ENCODE measurements around the gene TMPRSS5. TPM values are rescaled to one million over a fixed set of nuclear protein-coding genes. Genes with fewer than 3 reads are reported as not detected.

Gene TMPRSS5
- polyA plus RNA-seq, 1 donor (not counting 4 experiments of a cell fraction or from before 2014, with no cell fraction given), result 0.04 TPM

- no peak overlapping the region for H3K4me2 ChIP-seq (ENCODE audit: control insufficient read depth, extremely low read depth, insufficient read depth, low read depth, low read length)
- no peaks in the 10 kb centered on the region for H3K36me3 ChIP-seq (ENCODE audit: control insufficient read depth in 2 of 2, extremely low read depth in 1 of 2, insufficient read depth in 2 of 2, low read length in 2 of 2)
- peaks cover under 1% of the 10 kb centered on the region for H3K27me3 ChIP-seq (ENCODE audit: control insufficient read depth, extremely low read depth, insufficient read depth, low read length)
- no peaks in the 10 kb centered on the region for H3K9me1 ChIP-seq (ENCODE audit: control insufficient read depth, extremely low read depth, insufficient read depth, low read length)
- no peak overlapping the region for H2AFZ ChIP-seq (ENCODE audit: control insufficient read depth, low read length)
- DNase-seq (ENCODE audit: low read depth, low spot score), result no peak
- dilution Hi-C loops (cut with MboI; ENCODE audit: extremely low pct_ligation_motif_present, low sequenced_read_pairs), result no loop called here
- FAIRE-seq, result no peak
- H3K4me3 ChIP-seq (ENCODE audit: control insufficient read depth in 2 of 3, extremely low read depth in 1 of 3, insufficient read depth in 2 of 3, low read depth in 1 of 3, low read length in 3 of 3), result no peak overlapping the region
- H3K4me1 ChIP-seq (ENCODE audit: control insufficient read depth, extremely low read depth, insufficient read depth, low read length), result no peaks in the 10 kb centered on the region
- no peaks in the 10 kb centered on the region for H3K9me3 ChIP-seq (ENCODE audit: control insufficient read depth, low read depth, low read length)
- H3K9ac ChIP-seq (ENCODE audit: control insufficient read depth, extremely low read depth, insufficient read depth, low read length), result no peak overlapping the region
- H3K27ac ChIP-seq (ENCODE audit: control insufficient read depth, insufficient read depth, low read length), result no peak overlapping the region
- no peaks in the 10 kb centered on the region for H4K20me1 ChIP-seq (ENCODE audit: control insufficient read depth, extremely low read depth, insufficient read depth, low read length)
- TF ChIP-seq EZH2 (IDR thresholded peaks at IDR 0.05; ENCODE audit: low read length) (no peak), CTCF (optimal IDR thresholded peaks at IDR 0.05 in 1 of 3, IDR thresholded peaks at IDR 0.05 in 1 of 3, conservative IDR thresholded peaks at IDR 0.05 in 1 of 3; ENCODE audit: extremely low read depth in 1 of 3, insufficient read depth in 2 of 3, low read length in 3 of 3) (no peak)
- no peaks in the 10 kb centered on the region for H3K79me2 ChIP-seq (ENCODE audit: control insufficient read depth, insufficient read depth, low read length)
These were observed 59.0 kb downstream of the TMPRSS5 start for GRCh38 chr11:113647108-113647507.

GRCh38 chr11:113645593-113646349 lies 60.3 kb downstream of the TMPRSS5 start:
- Histone ChIP-seq H3K9ac (ENCODE audit: control insufficient read depth, extremely low read depth, insufficient read depth, low read length) (no peak overlapping the region), H3K4me1 (ENCODE audit: control insufficient read depth, extremely low read depth, insufficient read depth, low read length) (no peaks in the 10 kb centered on the region), H2AFZ (ENCODE audit: control insufficient read depth, low read length) (no peak overlapping the region), H3K4me2 (ENCODE audit: control insufficient read depth, extremely low read depth, insufficient read depth, low read depth, low read length) (no peak overlapping the region), H3K36me3 (ENCODE audit: control insufficient read depth in 2 of 2, extremely low read depth in 1 of 2, insufficient read depth in 2 of 2, low read length in 2 of 2) (no peaks in the 10 kb centered on the region), H4K20me1 (ENCODE audit: control insufficient read depth, extremely low read depth, insufficient read depth, low read length) (no peaks in the 10 kb centered on the region), H3K9me1 (ENCODE audit: control insufficient read depth, extremely low read depth, insufficient read depth, low read length) (no peaks in the 10 kb centered on the region), H3K4me3 (ENCODE audit: control insufficient read depth in 2 of 3, extremely low read depth in 1 of 3, insufficient read depth in 2 of 3, low read depth in 1 of 3, low read length in 3 of 3) (no peak overlapping the region), H3K27ac (ENCODE audit: control insufficient read depth, insufficient read depth, low read length) (no peak overlapping the region), H3K9me3 (ENCODE audit: control insufficient read depth, low read depth, low read length) (no peaks in the 10 kb centered on the region), H3K27me3 (ENCODE audit: control insufficient read depth, extremely low read depth, insufficient read depth, low read length) (peaks cover 3% of the 10 kb centered on the region), H3K79me2 (ENCODE audit: control insufficient read depth, insufficient read depth, low read length) (no peaks in the 10 kb centered on the region)
- FAIRE-seq (no peak), DNase-seq (ENCODE audit: low read depth, low spot score) (no peak)
- TF ChIP-seq EZH2 (IDR thresholded peaks at IDR 0.05; ENCODE audit: low read length) (no peak), CTCF (optimal IDR thresholded peaks at IDR 0.05 in 1 of 3, IDR thresholded peaks at IDR 0.05 in 1 of 3, conservative IDR thresholded peaks at IDR 0.05 in 1 of 3; ENCODE audit: extremely low read depth in 1 of 3, insufficient read depth in 2 of 3, low read length in 3 of 3) (no peak)
- dilution Hi-C loops (cut with MboI; ENCODE audit: extremely low pct_ligation_motif_present, low sequenced_read_pairs), result no loop called here

Data from keratinocyte (primary cell).